ENCODE results near the gene RNF166.

RNF166 gene

DNA sequence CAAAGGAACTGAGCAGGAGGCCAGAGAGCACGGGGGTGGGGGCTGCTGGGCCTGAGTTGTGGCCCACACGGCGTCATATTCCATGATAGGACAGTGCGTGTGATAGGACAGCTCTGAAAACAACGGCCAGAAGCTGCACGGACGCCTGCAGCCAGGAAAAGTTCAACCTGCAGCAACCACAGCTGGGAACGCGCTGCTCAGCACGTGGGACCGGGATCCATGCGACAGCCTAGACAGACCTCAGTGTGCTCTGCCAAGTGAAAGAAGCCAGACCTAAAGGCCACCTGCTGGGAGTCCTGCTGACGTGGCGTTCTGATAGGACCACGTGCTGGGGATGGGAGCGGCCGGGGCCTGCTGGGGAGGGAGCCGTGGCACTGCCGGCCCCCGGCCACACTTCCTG, 21.7 kb upstream of the RNF166 start:
- Histone ChIP-seq H3K9ac (ENCODE audit: low read length) (no peak overlapping the region), H2AFZ (ENCODE audit: low read length) (no peak overlapping the region), H3K27ac (ENCODE audit: low read length) (no peak overlapping the region), H3K9me2 (replicated peaks; ENCODE audit: insufficient read depth, low read length) (no peaks in the 10 kb centered on the region), H4K20me1 (ENCODE audit: insufficient read depth, low read length) (no peaks in the 10 kb centered on the region), H3K4me1 (ENCODE audit: low read length) (no peaks in the 10 kb centered on the region), H3K79me2 (ENCODE audit: low read length) (peaks cover 6% of the 10 kb centered on the region), H3K4me3 (ENCODE audit: low read length) (no peak overlapping the region), H3F3A (ENCODE audit: insufficient read depth, low read length) (no peaks in the 10 kb centered on the region), H3K27me3 (replicated peaks; ENCODE audit: insufficient read depth, low read length) (no peaks in the 10 kb centered on the region), H3K9me3 (replicated peaks; ENCODE audit: insufficient read depth, low read length) (no peaks in the 10 kb centered on the region), H3K4me2 (ENCODE audit: low read depth, low read length) (no peak overlapping the region), H3K36me3 (replicated peaks; ENCODE audit: insufficient read depth, low read length) (no peaks in the 10 kb centered on the region)
- TF ChIP-seq EZH2 (optimal IDR thresholded peaks at IDR 0.05; ENCODE audit: low read depth, low read length), result no peak
- TF ChIP-seq, protein P1, sequence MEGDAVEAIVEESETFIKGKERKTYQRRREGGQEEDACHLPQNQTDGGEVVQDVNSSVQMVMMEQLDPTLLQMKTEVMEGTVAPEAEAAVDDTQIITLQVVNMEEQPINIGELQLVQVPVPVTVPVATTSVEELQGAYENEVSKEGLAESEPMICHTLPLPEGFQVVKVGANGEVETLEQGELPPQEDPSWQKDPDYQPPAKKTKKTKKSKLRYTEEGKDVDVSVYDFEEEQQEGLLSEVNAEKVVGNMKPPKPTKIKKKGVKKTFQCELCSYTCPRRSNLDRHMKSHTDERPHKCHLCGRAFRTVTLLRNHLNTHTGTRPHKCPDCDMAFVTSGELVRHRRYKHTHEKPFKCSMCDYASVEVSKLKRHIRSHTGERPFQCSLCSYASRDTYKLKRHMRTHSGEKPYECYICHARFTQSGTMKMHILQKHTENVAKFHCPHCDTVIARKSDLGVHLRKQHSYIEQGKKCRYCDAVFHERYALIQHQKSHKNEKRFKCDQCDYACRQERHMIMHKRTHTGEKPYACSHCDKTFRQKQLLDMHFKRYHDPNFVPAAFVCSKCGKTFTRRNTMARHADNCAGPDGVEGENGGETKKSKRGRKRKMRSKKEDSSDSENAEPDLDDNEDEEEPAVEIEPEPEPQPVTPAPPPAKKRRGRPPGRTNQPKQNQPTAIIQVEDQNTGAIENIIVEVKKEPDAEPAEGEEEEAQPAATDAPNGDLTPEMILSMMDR (IDR thresholded peaks at IDR 0.05; ENCODE audit: low read length), result no peak
- no peak for TF ChIP-seq EZH2phosphoT487 (IDR thresholded peaks at IDR 0.05; ENCODE audit: low read length)
- DNase-seq, result no peak

- Histone ChIP-seq H3K9me2 (replicated peaks; ENCODE audit: insufficient read depth, low read length) (no peaks in the 10 kb centered on the region), H3K36me3 (replicated peaks; ENCODE audit: insufficient read depth, low read length) (no peaks in the 10 kb centered on the region), H3F3A (ENCODE audit: insufficient read depth, low read length) (no peaks in the 10 kb centered on the region)
These were observed 20.8 kb upstream of the RNF166 start for GRCh38 chr16:88726981-88727380.

DNA sequence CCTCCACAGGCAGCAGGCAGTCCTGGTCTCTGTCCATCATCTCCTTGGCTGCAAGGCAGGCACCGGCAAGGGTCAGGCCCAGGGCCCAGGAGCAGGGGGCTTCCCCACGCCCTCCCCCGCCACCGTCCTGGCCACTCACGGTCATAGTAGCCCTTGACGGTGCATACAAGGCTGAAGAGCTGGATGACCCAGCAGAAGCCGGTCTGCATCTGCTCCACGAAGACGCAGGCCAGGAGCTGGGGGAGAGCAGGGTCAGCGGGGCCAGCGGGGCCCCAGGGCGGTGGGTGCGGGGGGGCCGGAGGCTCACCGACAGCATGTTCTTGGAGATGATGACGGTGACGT, 20.2 kb upstream of the RNF166 start:
- Histone ChIP-seq H4K20me1 (ENCODE audit: insufficient read depth, low read length) (no peaks in the 10 kb centered on the region), H3K4me2 (ENCODE audit: low read depth, low read length) (no peak overlapping the region), H3K79me2 (ENCODE audit: low read length) (peaks cover 5% of the 10 kb centered on the region), H3K27me3 (replicated peaks; ENCODE audit: insufficient read depth, low read length) (no peaks in the 10 kb centered on the region), H3K4me1 (ENCODE audit: low read length) (no peaks in the 10 kb centered on the region), H3K4me3 (ENCODE audit: low read length) (no peak overlapping the region), H3K27ac (ENCODE audit: low read length) (no peak overlapping the region), H2AFZ (ENCODE audit: low read length) (no peak overlapping the region), H3K9me2 (replicated peaks; ENCODE audit: insufficient read depth, low read length) (no peaks in the 10 kb centered on the region), H3K9ac (ENCODE audit: low read length) (no peak overlapping the region), H3K9me3 (replicated peaks; ENCODE audit: insufficient read depth, low read length) (no peaks in the 10 kb centered on the region), H3F3A (ENCODE audit: insufficient read depth, low read length) (no peaks in the 10 kb centered on the region), H3K36me3 (replicated peaks; ENCODE audit: insufficient read depth, low read length) (no peaks in the 10 kb centered on the region)
- no peak for DNase-seq
- TF ChIP-seq, protein P1 (IDR thresholded peaks at IDR 0.05; ENCODE audit: low read length), result no peak
- TF ChIP-seq EZH2 (optimal IDR thresholded peaks at IDR 0.05; ENCODE audit: low read depth, low read length) (no peak), EZH2phosphoT487 (IDR thresholded peaks at IDR 0.05; ENCODE audit: low read length) (no peak)

More at GRCh38 chr16:88726981-88727380, 20.8 kb upstream of the RNF166 start:
- H3K79me2 ChIP-seq (ENCODE audit: low read length), result peaks cover 6% of the 10 kb centered on the region
- no peak overlapping the region for H3K4me3 ChIP-seq (ENCODE audit: low read length)
- no peak for DNase-seq
- no peak overlapping the region for H3K9ac ChIP-seq (ENCODE audit: low read length)
- no peak overlapping the region for H3K27ac ChIP-seq (ENCODE audit: low read length)
- no peaks in the 10 kb centered on the region for H3K9me3 ChIP-seq (replicated peaks; ENCODE audit: insufficient read depth, low read length)
- no peaks in the 10 kb centered on the region for H4K20me1 ChIP-seq (ENCODE audit: insufficient read depth, low read length)
- no peaks in the 10 kb centered on the region for H3K27me3 ChIP-seq (replicated peaks; ENCODE audit: insufficient read depth, low read length)
- TF ChIP-seq, protein P1 (IDR thresholded peaks at IDR 0.05; ENCODE audit: low read length), result no peak
- TF ChIP-seq EZH2phosphoT487 (IDR thresholded peaks at IDR 0.05; ENCODE audit: low read length) (no peak), EZH2 (optimal IDR thresholded peaks at IDR 0.05; ENCODE audit: low read depth, low read length) (no peak)
- H2AFZ ChIP-seq (ENCODE audit: low read length), result no peak overlapping the region
- H3K4me2 ChIP-seq (ENCODE audit: low read depth, low read length), result no peak overlapping the region
- H3K4me1 ChIP-seq (ENCODE audit: low read length), result no peaks in the 10 kb centered on the region

Data from MM.1S (cell line).